ENCODE data around the gene KLHL29. TPM values are rescaled to one million over a fixed set of nuclear protein-coding genes. Genes with fewer than 3 reads are reported as not detected.

The KLHL29 gene
- total RNA-seq, 2 experiments from 2014 or later, result 2.9 to 3.5 TPM

GRCh38 chr2:23468474-23469141 is 83.6 kb downstream of the KLHL29 start:
- no peaks in the 10 kb centered on the region for H3K36me3 Mint-ChIP-seq (ENCODE audit: low read depth)
- H3K4me3 Mint-ChIP-seq, result no peak overlapping the region
- ChIA-PET CTCF (interaction anchor here (1.1 to 1.3 kb wide), 4 partner anchors 9 to 36 kb away, joined by 3 read pairs; no protein-coding TSS in a partner anchor), POLR2A (no interaction called here)
- peaks cover 37% of the 10 kb centered on the region for H3K27me3 Mint-ChIP-seq
- no peak for DNase-seq
- H3K4me1 Mint-ChIP-seq, result no peaks in the 10 kb centered on the region
- no peaks in the 10 kb centered on the region for H3K9me3 Mint-ChIP-seq
- H3K27ac Mint-ChIP-seq, result no peak overlapping the region

GRCh38 chr2:23469142-23469540 is 84.2 kb downstream of the KLHL29 start:
- H3K36me3 Mint-ChIP-seq (ENCODE audit: low read depth), result no peaks in the 10 kb centered on the region
- H3K4me1 Mint-ChIP-seq, result no peaks in the 10 kb centered on the region
- no peak overlapping the region for H3K4me3 Mint-ChIP-seq
- ChIA-PET POLR2A (no interaction called here), CTCF (interaction anchor here (1.1 kb wide), 1 partner anchor 10 kb away, joined by 3 read pairs; no protein-coding TSS in a partner anchor)
- no peak overlapping the region for H3K27ac Mint-ChIP-seq
- H3K27me3 Mint-ChIP-seq, result peaks cover 41% of the 10 kb centered on the region
- H3K9me3 Mint-ChIP-seq, result no peaks in the 10 kb centered on the region
- DNase-seq, result no peak

DNA sequence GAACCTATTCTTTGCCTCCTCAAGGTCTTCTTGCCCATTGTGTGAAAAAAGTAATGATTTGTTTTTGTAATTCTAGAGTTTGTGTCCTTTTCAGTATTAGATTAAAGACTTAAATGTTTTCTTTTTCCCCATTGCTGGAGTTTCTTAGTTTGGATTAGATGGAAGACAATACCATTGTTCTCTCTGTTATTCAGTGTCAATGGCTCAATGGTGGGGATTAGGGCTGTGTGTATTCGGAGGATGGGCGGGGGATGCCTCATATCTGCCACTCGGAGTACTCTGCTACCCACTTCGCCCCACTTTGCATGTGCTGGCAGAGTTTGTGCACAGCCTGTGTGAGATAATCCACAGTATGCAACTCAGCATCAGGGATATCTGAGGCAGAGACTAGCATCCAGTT is 90.1 kb downstream of the KLHL29 start:
- H3K9me3 Mint-ChIP-seq, result no peaks in the 10 kb centered on the region
- CTCF ChIA-PET, result no interaction called here

GRCh38 chr2:23475473-23475872 is 90.5 kb downstream of the KLHL29 start:
- ChIA-PET POLR2A (no interaction called here), CTCF (no interaction called here)
- no peak for DNase-seq
- no peak overlapping the region for H3K27ac Mint-ChIP-seq
- no peaks in the 10 kb centered on the region for H3K36me3 Mint-ChIP-seq (ENCODE audit: low read depth)
- peaks cover 29% of the 10 kb centered on the region for H3K27me3 Mint-ChIP-seq
- no peaks in the 10 kb centered on the region for H3K9me3 Mint-ChIP-seq
- H3K4me1 Mint-ChIP-seq, result no peaks in the 10 kb centered on the region
- H3K4me3 Mint-ChIP-seq, result no peak overlapping the region

More for the DNA sequence above, 90.1 kb downstream of the KLHL29 start:
- no peak overlapping the region for H3K4me3 Mint-ChIP-seq
- H3K36me3 Mint-ChIP-seq (ENCODE audit: low read depth), result no peaks in the 10 kb centered on the region
- no peak overlapping the region for H3K27ac Mint-ChIP-seq
- POLR2A ChIA-PET, result no interaction called here
- peaks cover 29% of the 10 kb centered on the region for H3K27me3 Mint-ChIP-seq
- DNase-seq, result no peak
- no peaks in the 10 kb centered on the region for H3K4me1 Mint-ChIP-seq

DNA sequence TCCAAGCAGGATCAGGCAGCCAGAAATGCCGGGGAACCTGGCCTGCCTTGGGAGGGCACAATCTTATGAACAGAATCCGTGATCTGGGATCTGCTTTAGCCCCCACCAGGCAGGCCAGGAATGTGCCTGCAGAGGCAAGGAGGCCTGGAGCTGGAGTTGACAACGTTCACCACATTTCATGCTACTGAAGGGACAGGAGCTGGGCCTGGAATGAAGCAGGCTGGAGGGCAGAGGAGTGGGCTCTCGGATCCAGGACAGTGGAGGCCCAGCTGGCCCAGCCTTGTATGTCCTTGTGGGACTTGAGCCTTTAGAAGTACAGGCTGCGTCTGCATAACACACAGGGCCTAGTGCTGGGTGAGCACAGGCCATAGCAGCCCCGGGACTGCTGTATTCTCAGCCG is 91.8 kb downstream of the KLHL29 start:
- Mint-ChIP-seq H3K36me3 (ENCODE audit: low read depth) (no peaks in the 10 kb centered on the region), H3K27ac (no peak overlapping the region), H3K4me3 (no peak overlapping the region), H3K4me1 (no peaks in the 10 kb centered on the region), H3K27me3 (peaks cover 25% of the 10 kb centered on the region), H3K9me3 (no peaks in the 10 kb centered on the region)
- no peak for DNase-seq
- CTCF ChIA-PET, result interaction anchor here (2.0 kb wide), 1 partner anchor 14 kb away, joined by 5 read pairs; no protein-coding TSS in a partner anchor
- POLR2A ChIA-PET, result no interaction called here

DNA sequence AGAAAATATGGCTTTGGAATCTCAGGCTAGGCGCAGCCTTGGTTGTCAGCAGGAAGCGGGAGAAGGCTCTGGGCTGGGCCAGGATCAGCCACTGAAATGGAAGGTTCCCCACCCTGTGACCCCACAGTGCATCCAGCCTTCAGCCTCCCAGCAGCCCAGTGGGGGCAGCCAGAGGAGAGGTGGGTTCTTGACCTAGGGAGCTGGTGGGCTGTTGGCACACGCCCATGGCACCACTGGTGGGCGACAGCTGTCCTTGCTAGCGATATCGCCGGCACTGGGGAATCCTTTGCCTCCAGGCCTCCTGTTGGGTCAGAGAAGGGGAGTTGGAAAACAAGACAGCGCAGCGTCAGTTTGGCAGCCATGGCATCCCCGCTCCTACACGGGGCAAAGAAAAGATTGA is 92.4 kb downstream of the KLHL29 start:
- no peak overlapping the region for H3K27ac Mint-ChIP-seq
- POLR2A ChIA-PET, result no interaction called here
- no peak for DNase-seq
- no peaks in the 10 kb centered on the region for H3K4me1 Mint-ChIP-seq
- peaks cover 23% of the 10 kb centered on the region for H3K27me3 Mint-ChIP-seq
- H3K36me3 Mint-ChIP-seq (ENCODE audit: low read depth), result no peaks in the 10 kb centered on the region
- H3K4me3 Mint-ChIP-seq, result no peak overlapping the region
- CTCF ChIA-PET, result interaction anchor here (0.9 to 2.0 kb wide), 3 partner anchors 10 to 14 kb away, joined by 3 to 5 read pairs (median 4); no protein-coding TSS in a partner anchor
- no peaks in the 10 kb centered on the region for H3K9me3 Mint-ChIP-seq

DNA sequence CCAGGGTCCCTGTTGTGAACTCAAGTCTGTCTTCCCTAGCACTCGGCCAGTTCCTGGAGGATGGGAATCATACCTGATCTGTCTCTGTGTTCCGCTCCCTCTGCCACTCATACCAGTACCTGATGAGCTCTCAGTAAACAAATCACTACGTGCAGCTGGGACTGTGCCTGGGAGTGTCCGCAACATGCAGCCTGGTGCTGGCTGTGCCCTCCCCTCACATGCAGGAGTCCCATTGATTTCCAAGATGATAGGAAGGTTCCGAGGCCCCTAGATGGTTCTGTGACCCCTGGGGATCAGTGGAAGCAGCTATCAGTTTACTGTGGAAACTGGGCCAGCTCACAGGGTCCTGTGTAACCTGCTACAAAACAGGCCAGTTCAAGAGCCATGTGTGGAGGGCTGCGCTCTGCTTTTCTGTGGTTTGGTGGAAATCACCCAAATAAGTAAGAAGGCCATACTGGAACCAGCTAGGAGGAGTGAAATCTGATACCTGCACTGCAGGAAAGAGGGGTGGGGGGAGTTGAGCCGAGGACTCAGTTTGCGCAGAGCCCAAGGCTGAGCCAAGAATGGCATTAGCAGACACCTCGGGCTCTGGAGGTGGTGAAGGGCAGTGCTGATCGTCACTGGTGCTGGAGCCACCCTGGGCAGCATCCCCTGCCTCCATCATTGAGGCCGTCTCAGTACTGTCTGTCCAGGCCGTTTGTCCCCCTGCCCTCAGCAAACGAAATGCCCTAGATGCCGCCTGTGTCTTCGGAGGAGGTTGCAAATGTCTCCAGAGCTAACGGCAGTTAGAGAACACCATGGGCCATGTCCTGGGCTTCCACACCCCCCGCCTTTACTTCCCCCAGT is 93.3 kb downstream of the KLHL29 start:
- DNase-seq, result no peak
- no peaks in the 10 kb centered on the region for H3K4me1 Mint-ChIP-seq
- peaks cover 16% of the 10 kb centered on the region for H3K27me3 Mint-ChIP-seq
- no peaks in the 10 kb centered on the region for H3K9me3 Mint-ChIP-seq
- no peaks in the 10 kb centered on the region for H3K36me3 Mint-ChIP-seq (ENCODE audit: low read depth)
- ChIA-PET CTCF (interaction anchor here (0.9 to 1.4 kb wide), 2 partner anchors 10 to 11 kb away, joined by 3 to 4 read pairs; no protein-coding TSS in a partner anchor), POLR2A (no interaction called here)
- no peak overlapping the region for H3K4me3 Mint-ChIP-seq
- H3K27ac Mint-ChIP-seq, result no peak overlapping the region

DNA sequence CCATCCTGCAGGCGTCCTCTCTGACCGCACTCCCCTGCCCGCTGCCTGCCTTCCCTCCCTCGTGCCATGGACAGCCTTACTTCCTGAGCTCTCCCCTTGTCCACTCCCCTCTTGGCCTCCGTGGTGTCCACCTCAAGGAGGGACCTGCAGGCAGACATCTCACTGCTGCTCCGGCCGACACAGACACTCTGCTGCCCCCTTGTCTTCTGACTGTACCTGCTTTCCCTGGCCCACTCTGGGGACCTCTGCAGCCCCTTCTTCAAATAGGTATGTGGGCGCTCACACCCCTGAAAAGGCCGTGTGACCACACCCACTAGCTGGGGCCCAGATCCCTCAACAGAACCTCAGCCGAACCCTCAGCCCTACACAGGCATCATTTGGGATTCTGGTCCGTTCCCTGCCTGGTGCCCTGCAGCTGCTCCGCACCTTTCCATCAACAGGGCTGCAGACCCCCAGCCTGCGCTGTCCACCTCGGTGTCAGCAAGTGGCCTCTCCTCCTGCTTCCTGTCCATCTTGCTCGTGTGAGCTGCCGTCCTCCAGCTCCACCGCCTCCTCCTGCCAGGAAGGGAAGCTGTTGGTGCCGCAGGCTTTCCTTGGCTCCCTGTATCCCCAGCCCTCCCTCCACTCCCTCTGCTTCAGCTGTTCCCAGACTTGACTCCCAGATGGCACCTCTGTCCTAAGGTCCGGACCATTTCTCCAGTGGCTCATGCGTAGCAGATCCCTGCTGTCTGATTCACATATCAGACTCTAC is 94.1 kb downstream of the KLHL29 start:
- POLR2A ChIA-PET, result no interaction called here
- H3K27me3 Mint-ChIP-seq, result peaks cover 12% of the 10 kb centered on the region
- no peaks in the 10 kb centered on the region for H3K36me3 Mint-ChIP-seq (ENCODE audit: low read depth)
- DNase-seq, result no peak
- no peak overlapping the region for H3K4me3 Mint-ChIP-seq
- no peaks in the 10 kb centered on the region for H3K9me3 Mint-ChIP-seq
- no peak overlapping the region for H3K27ac Mint-ChIP-seq
- CTCF ChIA-PET, result interaction anchor here (1.0 kb wide), 1 partner anchor 11 kb away, joined by 3 read pairs; no protein-coding TSS in a partner anchor
- no peaks in the 10 kb centered on the region for H3K4me1 Mint-ChIP-seq

GRCh38 chr2:23480957-23481797 is 96.2 kb downstream of the KLHL29 start:
- Mint-ChIP-seq H3K9me3 (no peaks in the 10 kb centered on the region), H3K27ac (no peak overlapping the region), H3K4me3 (no peak overlapping the region), H3K36me3 (ENCODE audit: low read depth) (no peaks in the 10 kb centered on the region), H3K4me1 (no peaks in the 10 kb centered on the region), H3K27me3 (peaks cover 9% of the 10 kb centered on the region)
- ChIA-PET POLR2A (no interaction called here), CTCF (no interaction called here)
- DNase-seq, result no peak

DNA sequence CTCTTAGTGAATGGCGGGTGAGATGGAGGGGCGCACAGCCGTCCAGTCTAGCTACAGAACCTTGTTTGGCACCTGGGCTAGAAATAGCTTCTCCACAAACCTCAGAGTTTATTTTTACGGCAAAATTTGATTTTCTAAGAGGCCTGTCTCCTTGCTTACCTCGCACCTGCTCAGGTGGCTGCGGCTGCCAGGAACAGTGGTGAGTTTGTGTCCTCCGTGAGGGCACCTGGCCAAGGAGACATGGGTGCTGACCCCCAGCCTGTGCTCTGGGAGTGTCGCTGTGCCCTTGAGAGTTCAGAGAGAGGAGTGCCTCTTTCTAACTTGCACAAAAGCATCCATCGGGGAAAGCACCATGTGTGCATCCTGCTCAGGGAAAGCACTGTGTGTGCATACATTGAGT is 97.2 kb downstream of the KLHL29 start:
- ChIA-PET CTCF (interaction anchor here (0.5 kb wide), 1 partner anchor 32 kb away, joined by 3 read pairs; no protein-coding TSS in a partner anchor), POLR2A (no interaction called here)
- no peak for DNase-seq
- Mint-ChIP-seq H3K4me3 (no peak overlapping the region), H3K36me3 (ENCODE audit: low read depth) (no peaks in the 10 kb centered on the region), H3K27me3 (peaks cover 9% of the 10 kb centered on the region), H3K27ac (no peak overlapping the region), H3K9me3 (no peaks in the 10 kb centered on the region), H3K4me1 (peaks cover 1% of the 10 kb centered on the region)

DNA sequence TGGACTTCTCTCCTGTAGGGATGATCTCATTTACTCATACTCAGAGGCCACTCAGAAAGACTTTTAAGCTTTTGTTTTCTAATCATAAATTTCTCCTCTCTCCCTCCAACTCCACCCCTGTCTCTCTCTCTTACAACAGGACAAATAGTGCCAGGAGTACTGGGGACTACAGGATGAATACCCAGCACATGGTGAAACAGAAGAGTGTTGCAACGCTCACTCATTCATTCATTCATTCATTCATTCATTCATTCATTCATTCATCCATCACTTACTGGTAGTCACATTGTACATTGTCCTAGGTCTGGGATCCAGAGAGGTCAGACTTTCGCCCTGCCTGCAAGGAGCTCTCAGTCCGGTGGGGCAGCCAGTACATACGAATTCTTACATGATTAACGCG is 97.6 kb downstream of the KLHL29 start:
- Mint-ChIP-seq H3K9me3 (no peaks in the 10 kb centered on the region), H3K36me3 (ENCODE audit: low read depth) (no peaks in the 10 kb centered on the region), H3K27me3 (peaks cover 9% of the 10 kb centered on the region), H3K4me1 (peaks cover 5% of the 10 kb centered on the region), H3K4me3 (no peak overlapping the region), H3K27ac (no peak overlapping the region)
- no peak for DNase-seq
- ChIA-PET CTCF (interaction anchor here (1.0 kb wide), 1 partner anchor 9 kb away, joined by 3 read pairs; no protein-coding TSS in a partner anchor), POLR2A (no interaction called here)

- peaks cover 9% of the 10 kb centered on the region for H3K27me3 Mint-ChIP-seq
- H3K9me3 Mint-ChIP-seq, result no peaks in the 10 kb centered on the region
- no peaks in the 10 kb centered on the region for H3K36me3 Mint-ChIP-seq (ENCODE audit: low read depth)
- ChIA-PET POLR2A (no interaction called here), CTCF (no interaction called here)
- H3K27ac Mint-ChIP-seq, result no peak overlapping the region
- peaks cover 17% of the 10 kb centered on the region for H3K4me1 Mint-ChIP-seq
- no peak overlapping the region for H3K4me3 Mint-ChIP-seq
- no peak for DNase-seq
These were observed 98.8 kb downstream of the KLHL29 start for GRCh38 chr2:23483791-23484190.
